Superior temporal gyrus (tissue), 1 donor: ENCODE data around the gene PAN3.

Source experiments
- DNase-seq: peaks from one replicate; pipeline ENCODE4 v3.0.0-alpha.2; 2016; ENCODE audit errors: extremely low spot score

Gene PAN3

GRCh38 chr13:28219408-28220099, 81.2 kb downstream of the PAN3 start:
- no peak for DNase-seq

- DNase-seq: no peak
These were observed 81.8 kb downstream of the PAN3 start for GRCh38 chr13:28220166-28220565.

- DNase-seq: no peak
These were observed 91.4 kb downstream of the PAN3 start for GRCh38 chr13:28229522-28230411.

- DNase-seq: no peak
These were observed 93.3 kb downstream of the PAN3 start for GRCh38 chr13:28231642-28232041.

- no peak for DNase-seq
These were observed 99.6 kb downstream of the PAN3 start for GRCh38 chr13:28237944-28238343.

GRCh38 chr13:28239374-28239773, 101.0 kb downstream of the PAN3 start:
- DNase-seq: no peak

GRCh38 chr13:28245465-28245864, 107.1 kb downstream of the PAN3 start:
- DNase-seq: no peak

- DNase-seq: no peak
These were observed 108.5 kb downstream of the PAN3 start for GRCh38 chr13:28246891-28247290.

GRCh38 chr13:28248080-28248479, 109.7 kb downstream of the PAN3 start:
- DNase-seq: no peak

GRCh38 chr13:28250542-28250941, 112.2 kb downstream of the PAN3 start:
- DNase-seq: no peak

GRCh38 chr13:28251466-28251865, 113.1 kb downstream of the PAN3 start:
- DNase-seq: no peak

GRCh38 chr13:28252547-28252946, 114.2 kb downstream of the PAN3 start:
- no peak for DNase-seq

- DNase-seq: no peak
These were observed 119.0 kb downstream of the PAN3 start for GRCh38 chr13:28257305-28257704.

- no peak for DNase-seq
These were observed 120.1 kb downstream of the PAN3 start for GRCh38 chr13:28258417-28258816.

GRCh38 chr13:28267497-28267896, 129.2 kb downstream of the PAN3 start:
- DNase-seq: no peak

- DNase-seq: no peak
These were observed 130.5 kb downstream of the PAN3 start for GRCh38 chr13:28268800-28269223.

GRCh38 chr13:28271056-28271840, 132.9 kb downstream of the PAN3 start:
- DNase-seq: no peak

- DNase-seq: no peak
These were observed 135.6 kb downstream of the PAN3 start for GRCh38 chr13:28273919-28274318.

GRCh38 chr13:28282451-28282850, 144.1 kb downstream of the PAN3 start:
- DNase-seq: no peak

- no peak for DNase-seq
These were observed 145.3 kb downstream of the PAN3 start for GRCh38 chr13:28283600-28283999.

- no peak for DNase-seq
These were observed 147.9 kb downstream of the PAN3 start for GRCh38 chr13:28286263-28286662.

- no peak for DNase-seq
These were observed 159.0 kb downstream of the PAN3 start for GRCh38 chr13:28297341-28297740.
